Transverse colon (tissue), 4 donors: ENCODE measurements around the gene ZNF554. TPM values are rescaled to one million over a fixed set of nuclear protein-coding genes. Genes with fewer than 3 reads are reported as not detected.
A peak's percentile ranks its signal among the peaks of the same experiment; 100 is the strongest.

Source experiments
- DNase-seq: peaks from one replicate; pipeline ENCODE4 v3.0.0-alpha.2; 2019
- H3K27ac ChIP-seq, 4 donors: fragments of 200-600 bp; sonication (generic); 2 replicates each; pipeline ENCODE4 v1.5.1; 2016 to 2018; ENCODE audit warnings: inconsistent platforms in 4 of 4
- H3K27me3 ChIP-seq: fragments of 200-600 bp; sonication (generic); 2 replicates; pipeline ENCODE4 v1.5.1; 2017; ENCODE audit warnings: inconsistent platforms
- H3K36me3 ChIP-seq, 4 donors: fragments of 200-600 bp; sonication (generic); 2 replicates each; pipeline ENCODE4 v1.5.1; 2017 to 2019; ENCODE audit warnings: inconsistent platforms in 4 of 4
- H3K4me1 ChIP-seq, 4 donors: fragments of 200-600 bp; sonication (generic); 2 replicates each; pipeline ENCODE4 v1.5.1; 2017 to 2020; ENCODE audit warnings: inconsistent platforms in 4 of 4
- H3K4me3 ChIP-seq, 4 donors: fragments of 200-600 bp; sonication (generic); 1 replicate in 1 of 4; 2 replicates in 3 of 4; pipeline versions ENCODE4 v1.5.1 to v1.6.1; 2017 to 2019; ENCODE audit warnings: inconsistent platforms in 4 of 4
- H3K9me3 ChIP-seq, 2 donors: fragments of 200-600 bp; sonication (generic); 2 replicates each; pipeline ENCODE4 v1.5.1; 2017 to 2019; ENCODE audit warnings: inconsistent platforms in 2 of 2
- EP300 ChIP-seq: sonication (generic); formaldehyde crosslinking; IDR thresholded peaks from one replicate; pipeline ENCODE4 v1.6.1; 2017; ENCODE audit warnings: antibody characterized with exemption, low read depth
- POLR2A ChIP-seq: fragments of 450-650 bp; IDR thresholded peaks from one replicate; pipeline ENCODE4 v1.6.1; 2016; ENCODE audit warnings: antibody characterized with exemption, mild to moderate bottlenecking, moderate library complexity
- POLR2AphosphoS5 ChIP-seq, 3 donors: sonication (generic); formaldehyde crosslinking; IDR thresholded peaks; one replicate each; pipeline ENCODE4 v1.6.1; 2016; ENCODE audit warnings: antibody characterized with exemption in 3 of 3
- WGBS, 2 donors: methylation state at CpG; one replicate each; pipeline ENCODE4 v1.1.5; 2018; ENCODE audit warnings: low coverage in 1 of 2; 5-methylcytosine and 5-hydroxymethylcytosine counted together
- in situ Hi-C, 4 donors: fragments of 200-750 bp; cut with MboI; loops; one replicate each; pipeline versions ENCODE4 v1.15.0 to v1.15.1; 2017; ENCODE audit warnings: low sequenced_read_pairs in 3 of 4, low pct_ligation_motif_present in 1 of 4, low pct_unique_long_range_greater_than_20kb in 1 of 4
- intact Hi-C: fragments of 100-400 bp; cut with DNase I; formaldehyde crosslinking; loops from one replicate; pipeline ENCODE4 v1.15.1; 2023; ENCODE audit warnings: low total_unique reads
- total RNA-seq, 4 donors: library from RNA; depleted of rRNA; stranded (reverse); fragments of >200 nt; gene quantifications; one replicate each; pipeline ENCODE4 v1.1.0, GENCODE V29; 2016
- TF ChIP-seq, protein P1 (sequence below), 5 experiments: fragments of 200-600 bp in 3 of 5; fragments of 450-650 bp in 2 of 5; sonication (generic) in 3 of 5; IDR thresholded peaks; 1 replicate in 2 of 5; 2 replicates in 3 of 5; pipeline ENCODE4 v1.5.1; 2016 to 2017; ENCODE audit warnings: antibody characterized with exemption in 5 of 5, inconsistent platforms in 3 of 5, mild to moderate bottlenecking in 2 of 5, moderate library complexity in 1 of 5

The ZNF554 gene
- total RNA-seq, 4 donors from 2014 or later: 0.75 to 10.2 (median 4.9) TPM

DNA sequence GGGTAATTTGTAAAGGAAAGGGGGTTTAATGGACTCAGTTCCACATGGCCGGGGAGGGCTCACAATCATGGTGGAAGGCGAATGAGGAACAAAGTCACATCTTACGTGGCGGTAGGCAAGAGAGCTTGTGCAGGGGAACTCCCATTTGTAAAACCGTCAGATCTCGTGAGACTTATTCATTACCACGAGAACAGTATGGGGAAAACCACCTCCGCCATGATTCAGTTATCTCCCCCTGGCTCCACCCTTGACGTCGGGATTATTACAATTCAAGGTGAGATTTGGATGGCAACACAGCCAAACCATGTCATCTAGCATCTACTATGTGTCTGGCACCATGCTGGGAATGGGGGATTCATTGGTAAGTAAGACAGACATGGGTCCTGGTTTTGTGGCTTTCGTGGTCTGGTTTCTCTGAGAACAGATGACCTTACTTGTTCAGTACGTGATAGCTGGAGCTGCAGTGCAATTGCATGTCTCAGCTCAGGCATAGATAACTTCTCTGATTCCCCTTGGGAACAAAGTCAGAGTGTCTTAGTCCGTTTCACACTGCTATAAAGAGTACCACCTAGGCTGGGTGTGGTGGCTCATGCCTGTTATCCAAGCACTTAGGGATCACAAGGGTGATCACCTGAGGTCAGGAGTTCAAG is 8.3 kb downstream of the ZNF554 start:
- Histone ChIP-seq H3K4me3 (no peak overlapping the region), H3K27ac (no peak overlapping the region), H3K9me3 (peaks cover 11 to 13% of the 10 kb centered on the region in 2 donors), H3K4me1 (no peaks in the 10 kb centered on the region), H3K36me3 (peaks cover 0 to 20% (median 4%) of the 10 kb centered on the region in 4 donors), H3K27me3 (no peaks in the 10 kb centered on the region)
- no peak for DNase-seq
- TF ChIP-seq, protein P1, sequence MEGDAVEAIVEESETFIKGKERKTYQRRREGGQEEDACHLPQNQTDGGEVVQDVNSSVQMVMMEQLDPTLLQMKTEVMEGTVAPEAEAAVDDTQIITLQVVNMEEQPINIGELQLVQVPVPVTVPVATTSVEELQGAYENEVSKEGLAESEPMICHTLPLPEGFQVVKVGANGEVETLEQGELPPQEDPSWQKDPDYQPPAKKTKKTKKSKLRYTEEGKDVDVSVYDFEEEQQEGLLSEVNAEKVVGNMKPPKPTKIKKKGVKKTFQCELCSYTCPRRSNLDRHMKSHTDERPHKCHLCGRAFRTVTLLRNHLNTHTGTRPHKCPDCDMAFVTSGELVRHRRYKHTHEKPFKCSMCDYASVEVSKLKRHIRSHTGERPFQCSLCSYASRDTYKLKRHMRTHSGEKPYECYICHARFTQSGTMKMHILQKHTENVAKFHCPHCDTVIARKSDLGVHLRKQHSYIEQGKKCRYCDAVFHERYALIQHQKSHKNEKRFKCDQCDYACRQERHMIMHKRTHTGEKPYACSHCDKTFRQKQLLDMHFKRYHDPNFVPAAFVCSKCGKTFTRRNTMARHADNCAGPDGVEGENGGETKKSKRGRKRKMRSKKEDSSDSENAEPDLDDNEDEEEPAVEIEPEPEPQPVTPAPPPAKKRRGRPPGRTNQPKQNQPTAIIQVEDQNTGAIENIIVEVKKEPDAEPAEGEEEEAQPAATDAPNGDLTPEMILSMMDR (IDR thresholded peaks at IDR 0.05): no peak
- TF ChIP-seq POLR2AphosphoS5 (IDR thresholded peaks at IDR 0.05): no peak
- no peak for TF ChIP-seq EP300
- TF ChIP-seq POLR2A: no peak
- in situ Hi-C loops: no loop called here
- intact Hi-C loops: no loop called here
- 88 to 91% methylated on average over 6 to 13 of the region's 13 CpGs for WGBS, 2 donors

DNA sequence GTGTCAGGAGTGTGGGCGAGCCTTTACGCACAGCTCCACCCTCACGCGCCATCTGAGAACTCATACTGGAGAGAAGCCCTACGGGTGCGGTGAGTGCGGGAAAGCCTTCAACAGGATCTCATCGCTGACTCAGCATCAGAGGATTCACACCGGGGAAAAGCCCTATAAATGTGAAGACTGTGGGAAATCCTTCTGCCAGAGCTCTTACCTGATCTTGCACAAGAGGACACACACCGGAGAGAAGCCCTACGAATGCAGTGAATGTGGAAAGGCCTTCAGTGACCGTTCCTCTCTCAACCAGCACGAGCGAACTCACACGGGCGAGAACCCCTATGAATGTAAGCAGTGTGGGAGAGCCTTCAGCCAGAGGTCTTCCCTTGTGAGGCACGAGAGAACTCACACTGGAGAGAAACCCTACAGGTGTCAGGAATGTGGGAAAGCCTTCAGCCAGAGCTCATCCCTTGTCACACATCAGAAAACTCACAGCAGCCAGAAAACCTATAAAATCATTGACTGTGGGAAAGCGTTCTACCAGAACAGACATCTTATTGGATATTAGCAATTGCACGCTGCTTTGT is 14.7 kb downstream of the ZNF554 start:
- no peak for DNase-seq
- Histone ChIP-seq H3K9me3 (peaks cover 43 to 51% of the 10 kb centered on the region in 2 donors), H3K4me1 (no peaks in the 10 kb centered on the region), H3K4me3 (no peak overlapping the region), H3K36me3 (peaks cover 0 to 28% (median 13%) of the 10 kb centered on the region in 4 donors), H3K27ac (no peak overlapping the region), H3K27me3 (no peaks in the 10 kb centered on the region)
- 93 to 97% methylated on average over 2 to 19 of the region's 19 CpGs for WGBS, 2 donors
- intact Hi-C loops: no loop called here
- TF ChIP-seq POLR2AphosphoS5 (IDR thresholded peaks at IDR 0.05) (no peak), EP300 (no peak), POLR2A (no peak)
- TF ChIP-seq, protein P1 (IDR thresholded peaks at IDR 0.05): no peak
- in situ Hi-C loops: no loop called here

DNA sequence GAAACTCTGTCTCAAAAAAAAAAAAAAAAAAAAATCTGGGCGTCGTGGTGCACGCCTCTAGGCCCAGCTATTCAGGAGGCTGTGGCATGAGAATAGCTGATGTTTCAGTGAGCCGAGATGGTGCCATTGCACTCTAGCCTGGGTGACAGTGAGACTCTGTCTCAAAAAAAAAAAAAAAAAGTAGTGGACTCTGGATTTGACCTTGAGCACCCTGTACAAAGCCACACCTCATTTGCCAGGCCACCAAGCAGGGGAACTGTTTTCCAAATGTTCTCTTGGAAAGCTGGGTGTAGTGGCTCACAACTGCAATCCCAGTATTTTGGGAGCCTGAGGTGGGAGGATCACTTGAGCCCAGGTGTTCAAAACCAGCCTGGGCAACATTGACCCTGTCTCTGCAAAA is 17.8 kb downstream of the ZNF554 start:
- TF ChIP-seq POLR2A: no peak
- TF ChIP-seq, protein P1 (IDR thresholded peaks at IDR 0.05): no peak
- TF ChIP-seq POLR2AphosphoS5 (IDR thresholded peaks at IDR 0.05): no peak
- no peak for TF ChIP-seq EP300

DNA sequence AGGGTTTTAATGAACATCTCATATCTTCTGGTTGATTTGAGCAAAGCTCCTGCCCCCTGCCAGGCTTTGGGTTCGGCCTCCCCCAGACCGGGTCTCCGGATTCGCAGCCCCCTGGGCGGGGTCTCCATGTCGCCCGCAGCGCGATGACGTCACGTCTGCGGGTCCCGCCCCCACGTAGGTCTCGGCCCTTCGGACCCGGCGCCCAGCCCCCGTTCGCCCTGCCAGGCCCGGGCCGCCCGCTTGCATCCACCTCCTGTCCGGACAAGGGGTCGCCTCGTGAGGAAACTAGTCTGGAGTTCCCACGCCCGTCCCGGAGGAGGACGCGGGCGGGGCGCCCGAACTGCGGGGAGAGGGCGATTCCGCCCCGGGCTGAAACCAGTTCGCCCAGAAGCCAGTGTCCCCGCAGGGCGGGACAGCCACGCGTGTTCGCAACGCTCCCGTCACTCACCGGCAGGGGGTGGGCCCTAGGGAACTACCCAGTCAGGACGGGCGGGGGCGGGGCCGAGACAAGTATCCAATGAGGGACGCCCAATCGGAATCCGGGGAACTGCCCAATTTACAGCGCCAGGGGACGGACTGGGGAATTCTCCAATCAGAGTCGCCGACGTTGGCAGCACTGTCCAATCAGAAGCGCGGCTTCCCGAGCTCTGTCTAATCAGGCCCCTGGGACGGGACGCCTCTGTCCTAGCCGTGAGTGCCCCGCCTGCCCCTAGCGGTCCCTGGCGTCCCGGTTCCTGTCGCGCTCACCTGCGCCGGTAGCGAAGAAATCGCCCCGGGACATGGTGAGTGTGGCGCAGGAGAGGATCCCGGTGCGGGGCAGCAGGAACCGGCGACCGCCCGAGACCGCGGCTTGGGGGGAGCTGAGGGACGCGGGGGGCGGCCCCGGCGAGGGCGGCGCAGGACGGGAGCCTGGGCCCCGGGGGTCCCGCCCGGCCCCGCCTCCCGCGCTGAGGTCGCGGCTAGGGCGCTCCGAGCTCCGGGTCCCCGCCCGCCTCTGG is 21.4 kb downstream of the ZNF554 start, which contains the start of gene ZNF555:
ZNF555 (plus strand) TSS at position 682 of the 998 bp plus-strand sequence; CDS start at position 780, 98 bp downstream.
- DNase-seq: peak; percentile 99
- peaks cover 2 to 9% of the 10 kb centered on the region in 2 donors for H3K9me3 ChIP-seq
- H3K27ac ChIP-seq: peak within 1 kb of the TSS; percentile 86 to 92 (median 90)
- intact Hi-C loops (no loop called here), in situ Hi-C loops (no loop called here)
- peak within 1 kb of the TSS; percentile 69 to 99 (median 96) for H3K4me3 ChIP-seq
- no peaks in the 10 kb centered on the region for H3K27me3 ChIP-seq
- no peak for TF ChIP-seq EP300
- TF ChIP-seq POLR2AphosphoS5 (IDR thresholded peaks at IDR 0.05): peak; percentile 63 to 74 (median 68)
- peak; percentile 40 for TF ChIP-seq POLR2A
- TF ChIP-seq, protein P1 (IDR thresholded peaks at IDR 0.05): peak; percentile 48 to 78 (median 53)
- WGBS, 2 donors: 0% methylated on average over 44 of the region's 106 CpGs; no CpG with 5 or more reads in 1 of the 2 donors
- peaks cover 4 to 19% (median 10%) of the 10 kb centered on the region in 4 donors for H3K4me1 ChIP-seq
- H3K36me3 ChIP-seq: no peaks in the 10 kb centered on the region

More for the DNA sequence above, 17.8 kb downstream of the ZNF554 start:
- H3K27me3 ChIP-seq: no peaks in the 10 kb centered on the region
- no peak overlapping the region for H3K27ac ChIP-seq
- H3K9me3 ChIP-seq: peaks cover 37 to 42% of the 10 kb centered on the region in 2 donors
- no peak for DNase-seq
- H3K36me3 ChIP-seq: peaks cover 0 to 22% (median 10%) of the 10 kb centered on the region in 4 donors
- H3K4me1 ChIP-seq: peaks cover 3 to 11% (median 6%) of the 10 kb centered on the region in 4 donors
- in situ Hi-C loops (no loop called here), intact Hi-C loops (no loop called here)
- no peak overlapping the region for H3K4me3 ChIP-seq
- WGBS, 2 donors: 85% methylated on average over 4 of the region's 4 CpGs; no CpG with 5 or more reads in 1 of the 2 donors
